ENCODE measurements around the gene RBM38.

GRCh38 chr20:57441510-57442154 lies 50.4 kb downstream of the RBM38 start:
- TF ChIP-seq CTCF (CRISPR knock-in tag; IDR thresholded peaks at IDR 0.05) (no peak), ZNF629 (CRISPR knock-in tag; conservative IDR thresholded peaks at IDR 0.05) (peak; percentile 95), ETS1 (CRISPR knock-in tag; IDR thresholded peaks at IDR 0.05) (no peak), POLR2AphosphoS5 (IDR thresholded peaks at IDR 0.05; ENCODE audit: low read depth, low read length) (no peak), FIP1L1 (IDR thresholded peaks at IDR 0.05; ENCODE audit: borderline replicate concordance, insufficient read depth, low read depth, low read length) (no peak), USF2 (IDR thresholded peaks at IDR 0.05; ENCODE audit: low read depth, low read length) (no peak), USF2 (CRISPR knock-in tag; IDR thresholded peaks at IDR 0.05; ENCODE audit: borderline replicate concordance) (no peak), ZNF33A (CRISPR knock-in tag; IDR thresholded peaks at IDR 0.05; ENCODE audit: borderline replicate concordance) (no peak), ZNF510 (CRISPR knock-in tag; IDR thresholded peaks at IDR 0.05; ENCODE audit: low read depth) (no peak), PTBP1 (IDR thresholded peaks at IDR 0.05; ENCODE audit: low read depth, low read length, poor library complexity, severe bottlenecking) (no peak), ZNF512 (CRISPR knock-in tag; IDR thresholded peaks at IDR 0.05) (no peak)
